BE2C (cell line): ENCODE results near the gene CEP164.

Experiments used
- DNase-seq: peaks from one replicate; pipeline ENCODE4 v3.0.0-alpha.2; 2020
- H3K27me3 ChIP-seq: fragments of 250-450 bp; sonication (Bioruptor Pico); 2 replicates; pipeline ENCODE4 v1.5.1; 2020; ENCODE audit warnings: mild to moderate bottlenecking
- H3K36me3 ChIP-seq: fragments of 250-450 bp; sonication (Bioruptor Pico); 2 replicates; pipeline ENCODE4 v1.5.1; 2020; ENCODE audit warnings: mild to moderate bottlenecking
- H3K4me1 ChIP-seq: fragments of 250-450 bp; sonication (Bioruptor Pico); 2 replicates; pipeline ENCODE4 v1.5.1; 2020
- H3K4me3 ChIP-seq: 2 replicates; pipeline ENCODE4 v1.5.1; 2011; ENCODE audit warnings: low read depth, low read length
- H3K9me3 ChIP-seq: fragments of 250-450 bp; sonication (Bioruptor Pico); 2 replicates; pipeline ENCODE4 v1.5.1; 2020
- TF ChIP-seq, protein P1 (sequence below): IDR thresholded peaks from 2 replicates; pipeline ENCODE4 v1.5.1; 2012; ENCODE audit warnings: mild to moderate bottlenecking, low read depth, low read length

Gene CEP164

DNA sequence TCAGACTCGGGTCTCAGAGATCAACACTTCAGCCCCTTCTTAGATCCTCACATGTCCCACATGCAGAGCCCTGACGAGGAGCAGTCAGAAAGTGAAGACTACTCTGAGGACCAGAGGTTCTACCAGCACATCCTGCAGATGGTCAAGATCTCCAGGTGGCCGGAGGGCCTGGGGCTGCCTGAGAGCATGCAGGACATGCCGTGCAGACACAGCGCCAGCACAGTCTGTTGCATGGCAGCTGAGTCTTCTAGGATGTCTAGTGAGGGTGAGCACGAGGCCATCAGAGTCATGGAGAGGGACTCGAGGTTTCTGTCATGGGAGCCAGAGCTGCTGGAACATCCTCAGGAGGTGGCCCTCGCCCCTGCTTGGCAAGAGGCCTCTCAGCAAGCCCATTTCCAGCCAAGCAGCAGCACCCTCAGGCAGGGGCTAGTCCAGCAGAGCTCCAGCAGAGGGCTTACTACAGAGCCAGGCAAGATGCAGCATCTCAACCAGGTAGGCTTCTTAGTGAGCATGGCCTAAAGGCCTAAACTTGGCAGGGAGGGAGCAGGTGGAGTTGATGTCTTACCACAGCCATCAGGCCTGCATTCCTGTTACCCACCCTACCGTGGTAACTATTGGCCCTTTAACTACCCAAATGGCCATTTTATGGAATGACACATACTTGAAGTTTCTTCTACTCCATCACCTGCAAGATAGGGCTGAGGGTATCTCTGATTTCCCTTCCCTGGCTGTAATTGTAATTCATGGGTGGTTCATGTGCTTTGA, 28.7 kb downstream of the CEP164 start:
- no peak for DNase-seq
- H3K36me3 ChIP-seq: peaks cover 33% of the 10 kb centered on the region
- no peaks in the 10 kb centered on the region for H3K27me3 ChIP-seq
- TF ChIP-seq, protein P1, sequence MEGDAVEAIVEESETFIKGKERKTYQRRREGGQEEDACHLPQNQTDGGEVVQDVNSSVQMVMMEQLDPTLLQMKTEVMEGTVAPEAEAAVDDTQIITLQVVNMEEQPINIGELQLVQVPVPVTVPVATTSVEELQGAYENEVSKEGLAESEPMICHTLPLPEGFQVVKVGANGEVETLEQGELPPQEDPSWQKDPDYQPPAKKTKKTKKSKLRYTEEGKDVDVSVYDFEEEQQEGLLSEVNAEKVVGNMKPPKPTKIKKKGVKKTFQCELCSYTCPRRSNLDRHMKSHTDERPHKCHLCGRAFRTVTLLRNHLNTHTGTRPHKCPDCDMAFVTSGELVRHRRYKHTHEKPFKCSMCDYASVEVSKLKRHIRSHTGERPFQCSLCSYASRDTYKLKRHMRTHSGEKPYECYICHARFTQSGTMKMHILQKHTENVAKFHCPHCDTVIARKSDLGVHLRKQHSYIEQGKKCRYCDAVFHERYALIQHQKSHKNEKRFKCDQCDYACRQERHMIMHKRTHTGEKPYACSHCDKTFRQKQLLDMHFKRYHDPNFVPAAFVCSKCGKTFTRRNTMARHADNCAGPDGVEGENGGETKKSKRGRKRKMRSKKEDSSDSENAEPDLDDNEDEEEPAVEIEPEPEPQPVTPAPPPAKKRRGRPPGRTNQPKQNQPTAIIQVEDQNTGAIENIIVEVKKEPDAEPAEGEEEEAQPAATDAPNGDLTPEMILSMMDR: no peak
- no peak overlapping the region for H3K4me3 ChIP-seq
- no peaks in the 10 kb centered on the region for H3K4me1 ChIP-seq
- H3K9me3 ChIP-seq: no peaks in the 10 kb centered on the region

DNA sequence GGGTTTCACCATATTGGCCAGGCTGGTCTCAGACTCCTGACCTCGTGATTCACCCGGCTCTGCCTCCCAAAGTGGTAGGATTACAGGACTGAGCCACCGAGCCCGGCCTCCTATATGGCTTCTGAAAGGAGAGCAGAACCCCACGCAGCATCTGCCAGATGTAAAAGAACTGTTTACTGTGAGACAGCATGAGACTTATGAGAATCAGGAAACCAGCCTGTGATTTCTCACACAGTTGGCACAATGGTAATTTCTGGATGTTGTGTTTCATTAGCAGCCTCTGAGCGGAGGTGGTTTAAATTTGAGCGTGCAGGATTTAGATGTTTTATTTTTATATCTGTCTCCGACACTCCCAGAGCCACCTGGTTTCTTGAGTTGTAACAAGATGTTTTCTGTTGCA, 33.8 kb downstream of the CEP164 start:
- Histone ChIP-seq H3K36me3 (peaks cover 42% of the 10 kb centered on the region), H3K4me3 (no peak overlapping the region), H3K27me3 (no peaks in the 10 kb centered on the region), H3K4me1 (no peaks in the 10 kb centered on the region), H3K9me3 (no peaks in the 10 kb centered on the region)
- DNase-seq: no peak
- TF ChIP-seq, protein P1: no peak

DNA sequence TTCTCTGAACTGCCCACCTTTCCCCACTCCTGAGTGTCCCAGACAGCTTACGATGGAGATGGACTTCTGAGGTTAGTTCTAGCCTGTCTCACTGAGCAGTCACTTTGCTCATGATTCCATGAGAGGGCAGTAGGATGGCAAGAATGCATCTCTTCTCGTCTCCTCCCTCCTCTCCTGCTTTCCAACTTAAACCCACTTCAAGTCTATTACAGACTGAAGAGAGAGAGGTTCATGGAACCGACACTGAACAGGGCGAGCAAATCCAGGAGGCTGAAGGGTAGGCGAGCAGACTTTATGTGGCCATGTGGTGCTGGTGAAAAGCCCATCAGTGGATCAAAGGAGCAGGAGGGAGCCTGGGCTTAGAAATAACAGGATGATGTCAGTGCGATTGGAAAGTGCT, 38.6 kb downstream of the CEP164 start:
- no peak for DNase-seq
- Histone ChIP-seq H3K36me3 (peaks cover 41% of the 10 kb centered on the region), H3K4me1 (no peaks in the 10 kb centered on the region), H3K9me3 (no peaks in the 10 kb centered on the region), H3K4me3 (no peak overlapping the region), H3K27me3 (no peaks in the 10 kb centered on the region)
- TF ChIP-seq, protein P1: no peak

DNA sequence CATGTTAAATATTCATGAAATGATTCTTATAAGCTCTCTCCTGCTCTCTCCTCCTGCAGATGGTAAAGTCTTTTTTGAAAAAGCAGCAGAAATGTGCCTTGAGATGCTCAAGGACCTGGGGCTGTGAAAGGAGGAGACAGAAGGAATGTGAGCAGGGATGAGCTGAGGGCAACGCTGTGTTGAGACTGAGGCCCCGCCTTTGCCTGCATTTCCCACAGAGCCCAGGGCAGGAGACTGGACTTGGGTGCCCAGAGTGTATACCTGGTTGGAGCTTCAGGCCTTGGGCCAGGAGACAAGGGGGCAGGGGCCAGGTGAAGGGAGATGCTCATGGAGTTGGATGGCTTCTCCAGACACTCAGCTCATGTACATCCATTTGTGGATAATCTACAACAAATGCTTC, 39.2 kb downstream of the CEP164 start:
- H3K36me3 ChIP-seq: peaks cover 38% of the 10 kb centered on the region

DNA sequence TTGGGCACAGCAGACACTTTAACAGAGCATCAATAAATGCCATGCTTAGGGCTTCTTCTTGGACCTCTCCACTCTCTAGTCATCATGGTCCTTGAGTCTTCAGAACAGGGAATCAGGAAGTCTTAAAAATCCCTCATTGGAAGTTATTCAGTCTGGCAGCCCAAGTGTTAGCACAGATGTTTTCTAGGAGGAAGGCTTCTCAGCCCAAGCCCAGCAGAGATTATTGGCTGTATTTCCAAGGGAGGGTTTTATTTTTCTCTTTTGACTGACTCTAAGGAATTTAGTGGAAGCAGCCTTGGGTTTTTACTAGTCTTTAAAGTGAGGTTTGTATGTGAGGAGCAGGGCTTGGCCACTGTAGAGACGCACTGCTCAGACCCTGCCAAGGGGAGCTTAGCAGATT, 41.9 kb downstream of the CEP164 start:
- no peak for DNase-seq
- TF ChIP-seq, protein P1: no peak
- H3K27me3 ChIP-seq: no peaks in the 10 kb centered on the region
- H3K4me3 ChIP-seq: no peak overlapping the region
- H3K9me3 ChIP-seq: no peaks in the 10 kb centered on the region
- H3K36me3 ChIP-seq: peaks cover 21% of the 10 kb centered on the region
- H3K4me1 ChIP-seq: no peaks in the 10 kb centered on the region

More for the DNA sequence above, 39.2 kb downstream of the CEP164 start:
- TF ChIP-seq, protein P1: no peak
- H3K4me1 ChIP-seq: no peaks in the 10 kb centered on the region
- H3K9me3 ChIP-seq: no peaks in the 10 kb centered on the region
- no peak overlapping the region for H3K4me3 ChIP-seq
- H3K27me3 ChIP-seq: no peaks in the 10 kb centered on the region
- no peak for DNase-seq

DNA sequence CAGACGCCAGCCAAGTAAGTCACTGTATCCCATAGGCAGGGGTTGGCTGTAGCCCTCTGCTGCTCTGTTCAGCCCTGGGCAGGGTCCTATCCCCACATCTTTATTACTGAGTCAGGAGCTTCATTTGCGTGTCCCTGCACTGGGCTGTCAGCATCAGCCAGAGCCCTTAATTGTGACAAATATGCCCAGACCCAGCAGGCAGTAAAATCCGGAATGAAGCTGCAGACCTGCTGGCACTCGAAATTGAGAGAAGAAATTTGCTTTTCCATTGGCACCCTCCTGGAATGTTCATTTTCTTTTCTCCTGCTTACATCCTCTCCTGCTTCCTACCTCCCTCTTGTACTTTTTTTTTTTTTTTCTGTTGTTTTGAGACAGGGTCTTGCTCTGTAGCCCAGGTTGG, 43.8 kb downstream of the CEP164 start:
- Histone ChIP-seq H3K9me3 (no peaks in the 10 kb centered on the region), H3K36me3 (peaks cover 23% of the 10 kb centered on the region), H3K4me3 (no peak overlapping the region), H3K4me1 (no peaks in the 10 kb centered on the region), H3K27me3 (no peaks in the 10 kb centered on the region)
- TF ChIP-seq, protein P1: no peak
- DNase-seq: no peak
